HG03439 (cell line): Measurements from ENCODE around the gene DEFB131A.
"Not testable (repeated sequence)": the region's sequence is repeated elsewhere in the genome, so short reads cannot be mapped to it uniquely, and the experiment has no call there.

Source experiments
- ATAC-seq: cut with Tn5 transposase; IDR thresholded peaks from one replicate; pipeline ENCODE4 v1.9.1; 2021; ENCODE audit warnings: mild to moderate bottlenecking, moderate library complexity; ENCODE audit not compliant: unreplicated experiment

The DEFB131A gene, protein sequence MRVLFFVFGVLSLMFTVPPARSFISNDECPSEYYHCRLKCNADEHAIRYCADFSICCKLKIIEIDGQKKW

DNA sequence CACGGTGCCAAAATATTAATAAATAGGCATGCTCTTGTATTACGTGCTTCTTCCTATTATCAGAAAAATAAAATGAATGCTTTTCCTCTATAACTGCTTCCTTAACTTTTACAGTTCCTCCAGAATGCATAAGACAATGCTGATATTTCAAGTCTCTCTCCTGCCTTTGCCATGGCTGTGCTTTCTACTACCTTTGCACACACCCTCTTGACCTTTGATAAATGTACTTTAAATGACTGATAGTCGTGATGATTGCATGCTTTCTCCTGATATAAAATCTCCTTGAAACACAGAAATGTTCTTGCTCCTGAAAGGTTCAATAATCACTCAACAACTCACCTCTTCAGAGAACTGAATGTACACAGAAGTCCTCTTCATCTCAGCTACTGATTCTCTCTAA is at the start of gene DEFB131A:
DEFB131A (plus strand) TSS at position 301 of the 400 bp plus-strand sequence. CDS start 120 bp downstream, outside the sequence.
- not testable (repeated sequence) for ATAC-seq

DNA sequence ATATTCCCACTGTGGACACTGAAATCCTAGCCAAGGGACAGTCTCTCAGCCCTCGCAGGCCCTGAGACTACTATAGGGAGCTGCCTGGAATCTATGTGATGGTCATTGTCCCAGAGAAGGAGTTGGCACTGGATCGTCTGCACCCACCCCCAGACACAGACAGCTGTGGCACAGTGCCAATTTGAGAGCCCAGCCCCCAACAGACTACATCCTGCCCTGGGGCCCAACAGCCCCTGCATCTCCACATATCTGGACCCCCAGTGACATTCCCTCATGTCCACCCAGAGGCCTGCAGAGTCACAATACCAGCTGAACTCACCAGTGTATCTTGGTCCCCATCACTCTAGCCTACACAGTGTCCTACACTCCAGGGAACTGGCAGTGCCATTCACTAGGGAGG is 38.4 kb upstream of the DEFB131A start:
- not testable (repeated sequence) for ATAC-seq

DNA sequence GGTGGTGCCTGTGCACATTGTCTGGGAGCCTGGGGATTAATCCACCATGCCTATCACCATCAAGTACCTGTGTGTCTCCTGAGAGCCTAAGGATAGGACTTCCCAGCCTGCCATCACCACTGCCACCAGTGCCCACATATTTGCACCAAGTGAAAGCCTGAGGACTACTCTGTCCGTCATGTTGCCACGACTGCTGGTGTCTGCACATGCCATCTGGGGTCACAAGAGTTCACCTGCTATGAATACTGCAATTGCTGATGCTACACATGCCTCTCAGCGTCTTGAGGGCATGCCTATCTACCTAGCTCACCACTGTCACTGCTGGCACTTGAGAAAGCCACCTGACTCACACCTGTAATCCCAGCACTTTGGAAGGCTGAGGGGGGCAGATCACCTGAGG is 37.7 kb upstream of the DEFB131A start:
- ATAC-seq, result not testable (repeated sequence)

DNA sequence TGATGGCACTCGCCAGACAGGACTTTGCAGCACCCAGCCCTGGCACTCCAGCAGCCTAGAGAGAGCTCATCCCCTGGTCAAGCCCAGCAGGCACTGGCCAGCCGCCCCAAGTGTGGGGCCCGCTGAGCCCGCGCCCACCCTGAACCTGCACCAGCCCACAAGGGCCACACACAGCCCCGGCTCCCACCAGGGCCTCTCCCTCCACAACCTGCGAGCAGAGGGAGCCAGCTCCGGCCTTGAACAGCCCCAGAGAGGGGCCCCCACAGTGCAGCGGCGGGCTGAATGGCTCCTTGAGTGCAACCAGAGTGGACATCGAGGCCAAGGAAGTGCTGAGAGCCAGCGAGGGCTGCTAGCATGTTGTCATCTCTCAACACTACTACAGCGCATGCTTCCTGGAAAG is 34.4 kb upstream of the DEFB131A start:
- ATAC-seq, result no peak

DNA sequence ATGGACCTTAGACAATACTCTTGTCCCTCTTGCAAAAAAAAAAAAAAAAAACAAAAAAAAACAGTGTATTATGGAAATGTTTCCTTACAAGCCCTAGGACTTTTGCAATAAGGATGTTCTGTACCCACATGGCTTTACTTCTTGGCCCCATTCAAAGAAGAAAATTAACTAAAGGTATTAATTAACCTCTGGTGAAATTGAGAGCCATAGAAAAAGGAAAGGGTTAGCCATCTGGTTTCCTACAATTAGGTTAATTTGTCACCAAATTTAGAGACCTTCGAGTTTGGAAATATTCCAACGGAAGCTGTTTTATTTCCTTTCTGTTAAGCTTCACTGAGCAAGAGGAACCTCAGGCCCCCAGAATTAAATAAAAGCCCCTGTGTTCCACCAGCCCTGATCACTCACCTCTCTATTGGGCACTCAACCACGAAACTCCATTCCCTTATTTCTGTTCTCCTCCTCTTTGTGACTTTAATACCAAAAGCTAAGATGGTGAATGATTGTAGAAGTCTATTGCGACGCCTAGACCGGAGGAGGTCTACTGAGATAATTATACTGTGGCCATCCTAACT is 22.2 kb upstream of the DEFB131A start:
- not testable (repeated sequence) for ATAC-seq

DNA sequence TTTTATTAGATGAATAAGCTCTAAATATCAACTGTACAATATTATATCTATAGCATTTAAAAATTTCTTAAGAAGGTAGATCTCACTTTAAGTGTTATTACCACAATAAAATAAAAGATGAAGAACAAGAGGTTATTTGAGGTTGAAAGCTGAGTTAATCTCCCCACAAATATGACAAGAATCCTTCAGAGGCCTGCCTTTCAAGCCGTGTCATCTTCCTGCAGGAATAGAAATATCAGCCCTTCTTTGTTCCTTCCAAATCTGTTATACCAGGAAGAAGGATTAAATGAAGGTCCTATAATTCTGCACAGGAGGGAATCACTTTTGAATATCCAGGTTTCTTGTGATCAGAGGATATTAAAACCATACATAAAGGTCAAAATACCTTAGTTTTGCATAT is 18.3 kb upstream of the DEFB131A start:
- not testable (repeated sequence) for ATAC-seq

DNA sequence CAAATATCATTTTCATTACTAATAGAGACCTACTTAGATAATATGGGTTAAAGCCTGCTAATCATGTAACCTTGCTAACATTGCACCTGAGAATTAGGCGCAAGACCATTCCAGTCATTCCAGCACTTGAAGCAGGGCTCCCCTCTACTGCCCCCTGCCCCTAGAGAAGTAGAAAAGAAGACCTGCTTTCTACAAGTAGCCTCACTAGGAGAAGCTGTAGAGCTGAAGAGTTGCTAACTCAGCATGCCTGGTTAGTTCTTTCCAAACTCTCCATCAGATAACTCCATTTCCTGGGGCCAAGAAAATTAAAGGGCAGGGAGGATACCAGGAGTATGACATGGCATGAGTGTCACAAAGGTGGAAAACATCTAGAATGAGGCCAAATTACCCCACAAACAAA is 14.2 kb upstream of the DEFB131A start:
- ATAC-seq, result not testable (repeated sequence)

DNA sequence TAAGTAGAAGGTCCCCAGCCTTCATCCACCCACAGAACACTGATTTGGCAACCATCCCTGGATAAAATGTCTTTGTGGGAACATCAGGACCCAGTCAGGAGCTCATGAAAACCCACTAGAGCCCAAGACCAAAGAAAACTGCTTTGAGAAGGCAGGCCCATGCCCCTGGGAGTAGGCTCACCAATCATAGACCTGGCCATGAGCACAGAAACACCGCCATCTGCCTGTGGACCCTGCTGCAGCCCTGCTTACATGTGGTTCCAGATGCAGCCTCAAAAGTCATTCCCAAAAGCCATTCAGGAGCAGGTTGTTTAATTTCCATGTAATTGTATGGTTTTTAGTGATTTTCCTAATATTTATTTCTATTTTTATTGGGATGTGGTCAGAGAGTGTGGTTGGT is 10.9 kb upstream of the DEFB131A start:
- ATAC-seq, result not testable (repeated sequence)

DNA sequence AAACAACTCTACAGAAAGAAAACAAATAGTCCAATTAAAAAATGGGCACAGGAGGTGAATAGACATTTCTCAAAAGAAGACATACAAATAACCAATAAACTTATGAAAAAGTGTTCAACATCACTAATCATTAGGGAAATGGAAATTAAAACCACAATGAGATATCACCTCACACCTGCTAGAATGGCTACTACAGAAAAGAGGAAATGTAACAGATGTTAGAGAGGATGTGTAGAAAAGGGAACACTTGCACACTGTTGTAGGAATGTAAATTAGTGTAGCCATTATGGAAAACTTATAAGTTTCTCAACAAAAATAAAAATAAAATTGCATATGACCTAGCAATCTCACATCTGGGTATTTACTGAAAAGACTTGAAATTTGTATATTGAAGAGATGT is 7.5 kb upstream of the DEFB131A start:
- ATAC-seq, result not testable (repeated sequence)

DNA sequence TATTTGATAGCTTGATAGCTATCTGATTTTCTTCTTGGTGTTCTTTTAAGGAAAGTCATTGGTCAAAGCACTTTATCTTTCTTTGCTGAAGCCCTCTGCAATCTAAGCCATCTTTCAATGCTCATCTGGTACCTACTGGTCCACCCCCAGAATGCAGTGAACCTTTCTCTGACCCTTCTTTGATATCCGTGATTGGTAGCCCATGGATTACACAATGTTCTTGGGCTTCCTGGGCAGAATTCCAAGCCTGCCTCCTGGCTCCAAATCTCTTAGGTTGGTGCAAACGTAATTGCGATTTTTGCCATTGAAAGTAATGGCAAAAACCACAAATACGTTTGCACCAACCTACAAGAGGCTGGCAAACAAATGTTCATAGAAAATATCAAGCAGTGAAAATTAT is 1.9 kb upstream of the DEFB131A start:
- ATAC-seq, result not testable (repeated sequence)

DNA sequence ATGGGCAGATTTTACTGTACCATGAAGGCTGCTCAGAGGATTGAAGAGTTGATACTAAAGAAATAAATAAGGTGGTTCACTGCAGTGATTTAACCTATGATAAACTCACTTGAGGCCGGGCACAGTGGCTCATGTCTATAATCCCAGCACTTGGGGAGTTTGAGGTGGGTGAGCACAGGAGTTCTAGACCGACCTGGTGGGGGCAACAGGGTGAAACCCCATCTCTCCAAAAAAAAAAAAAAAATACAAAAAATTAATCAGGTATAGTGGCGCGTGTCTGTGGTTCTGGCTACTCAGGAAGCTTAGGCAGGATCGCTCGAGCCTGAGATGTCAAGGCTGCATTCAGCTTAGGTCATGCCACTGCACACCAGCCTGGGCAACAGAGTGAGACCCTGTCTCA is 467 bp downstream of the DEFB131A start:
- not testable (repeated sequence) for ATAC-seq

DNA sequence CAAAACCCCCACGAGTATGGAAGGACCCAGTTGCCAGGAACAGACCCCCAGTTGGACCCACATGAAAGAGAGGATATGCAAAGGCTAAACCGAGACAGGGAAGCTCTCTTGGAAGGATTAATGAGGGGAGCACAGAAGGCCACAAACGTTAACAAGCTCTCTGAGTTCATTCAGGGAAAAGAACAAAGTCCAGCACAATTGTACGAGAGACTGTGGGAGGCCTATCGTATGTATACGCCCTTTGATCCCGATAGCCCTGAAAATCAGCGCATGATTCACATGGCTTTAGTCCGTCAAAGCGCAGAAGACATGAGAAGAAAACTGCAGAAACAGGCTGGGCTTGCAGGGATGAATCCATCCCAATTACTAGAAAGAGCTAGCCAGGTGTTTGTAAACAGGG is 8.0 kb downstream of the DEFB131A start:
- not testable (repeated sequence) for ATAC-seq

DNA sequence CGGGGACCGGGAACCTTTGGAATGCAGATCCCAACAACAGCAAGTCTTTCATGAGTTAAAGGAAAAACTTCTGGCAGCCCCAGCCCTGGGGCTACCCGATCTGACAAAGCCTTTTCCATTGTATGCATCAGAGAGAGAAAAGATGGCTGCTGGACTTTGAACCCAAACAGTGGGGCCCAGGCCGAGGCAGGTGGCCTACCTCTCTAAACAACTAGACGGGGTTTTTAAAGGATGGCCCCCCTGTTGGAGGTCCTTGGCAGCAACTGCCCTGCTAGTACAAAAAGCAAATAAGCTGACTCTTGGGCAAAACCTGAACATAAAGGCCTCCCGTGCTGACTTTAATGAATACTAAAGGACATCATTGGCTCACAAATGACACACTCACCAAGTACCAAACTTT is 10.1 kb downstream of the DEFB131A start:
- ATAC-seq, result not testable (repeated sequence)

DNA sequence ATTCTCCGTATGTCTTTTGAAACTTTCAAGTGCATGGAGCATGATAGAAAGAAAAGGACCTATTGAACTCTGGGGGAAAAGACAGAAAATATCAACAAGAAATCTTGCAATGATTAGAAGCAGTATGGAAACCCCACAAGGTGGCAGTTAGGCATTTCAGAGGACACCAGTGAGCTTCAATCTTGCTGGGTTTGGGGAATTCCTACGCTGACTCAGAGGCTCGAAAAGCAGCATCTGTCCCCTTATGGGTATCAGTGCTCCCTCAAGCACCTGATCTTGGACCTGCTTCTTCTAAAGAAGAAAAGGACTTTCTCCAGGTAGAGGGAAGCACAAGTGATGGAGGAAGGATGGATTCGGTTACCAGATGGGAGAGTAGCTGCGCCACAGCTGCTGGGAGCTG is 10.8 kb downstream of the DEFB131A start:
- ATAC-seq, result not testable (repeated sequence)

DNA sequence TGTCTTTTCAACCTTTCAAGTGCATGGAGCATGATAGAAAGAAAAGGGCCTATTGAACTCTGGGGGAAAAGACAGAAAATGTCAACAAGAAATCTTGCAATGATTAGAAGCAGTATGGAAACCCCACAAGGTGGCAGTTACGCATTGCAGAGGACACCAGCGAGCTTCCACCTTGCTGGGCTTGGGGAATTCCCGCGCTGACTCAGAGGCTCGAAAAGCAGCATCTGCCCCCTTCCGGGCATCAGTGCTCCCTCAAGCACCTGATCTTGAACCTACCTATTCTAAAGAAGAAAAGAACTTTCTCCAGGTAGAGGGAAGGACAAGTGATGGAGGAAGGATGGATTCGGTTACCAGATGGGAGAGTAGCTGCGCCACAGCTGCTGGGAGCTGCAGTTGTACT is 35.3 kb downstream of the DEFB131A start:
- not testable (repeated sequence) for ATAC-seq

DNA sequence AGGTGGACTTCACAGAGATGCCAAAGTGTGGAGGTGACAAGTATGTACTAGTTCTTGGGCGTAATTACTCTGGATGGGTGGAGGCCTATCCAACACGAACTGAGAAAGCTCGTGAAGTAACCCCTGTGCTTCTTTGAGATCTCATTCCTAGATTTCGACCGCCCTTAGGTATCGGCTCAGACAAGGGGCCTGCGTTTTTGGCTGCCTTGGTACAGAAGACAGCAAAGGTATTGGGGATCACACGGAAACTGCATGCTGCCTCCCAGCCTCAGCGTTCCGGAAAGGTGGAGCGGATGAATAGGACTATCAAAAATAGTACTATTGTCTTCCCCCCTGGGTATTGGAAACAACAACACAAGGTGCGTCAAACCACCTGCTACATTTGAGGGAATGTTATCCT is 35.9 kb downstream of the DEFB131A start:
- ATAC-seq, result not testable (repeated sequence)

DNA sequence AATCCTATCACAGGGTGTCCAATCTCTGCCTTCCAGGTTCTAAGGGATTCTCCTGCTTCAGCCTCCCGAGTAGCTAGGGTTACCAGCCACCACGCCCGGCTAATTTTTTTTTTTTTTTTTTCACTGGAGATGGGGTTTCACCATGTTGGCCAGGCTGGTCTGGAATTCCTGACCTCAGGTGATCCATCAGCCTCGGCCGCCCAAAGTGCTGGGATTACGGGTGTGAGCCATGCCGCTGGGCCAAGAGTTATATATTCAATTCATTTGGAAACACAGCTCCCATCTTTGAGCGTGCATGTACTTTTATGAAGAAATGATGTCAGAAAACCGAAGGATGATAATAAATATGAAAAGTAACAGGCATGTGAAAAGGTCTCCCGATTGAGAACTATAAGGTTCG is 38.7 kb downstream of the DEFB131A start:
- ATAC-seq, result not testable (repeated sequence)

DNA sequence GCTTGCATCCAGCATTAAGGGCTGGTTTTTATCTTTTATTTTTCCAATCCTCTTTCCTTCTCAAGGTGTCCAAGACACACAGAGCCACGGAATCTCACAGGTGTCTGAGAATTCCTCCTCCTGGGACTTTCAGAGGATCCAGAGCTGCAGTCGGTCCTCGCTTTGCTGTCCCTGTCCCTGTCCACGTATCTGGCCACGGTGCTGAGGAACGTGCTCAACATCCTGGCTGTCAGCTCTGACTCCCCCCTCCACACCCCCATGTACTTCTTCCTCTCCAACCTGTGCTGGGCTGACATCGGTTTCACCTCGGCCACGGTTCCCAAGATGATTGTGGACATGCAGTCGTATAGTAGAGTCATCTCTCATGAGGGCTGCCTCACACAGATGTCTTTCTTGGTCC is 39.5 kb downstream of the DEFB131A start:
- not testable (repeated sequence) for ATAC-seq

DNA sequence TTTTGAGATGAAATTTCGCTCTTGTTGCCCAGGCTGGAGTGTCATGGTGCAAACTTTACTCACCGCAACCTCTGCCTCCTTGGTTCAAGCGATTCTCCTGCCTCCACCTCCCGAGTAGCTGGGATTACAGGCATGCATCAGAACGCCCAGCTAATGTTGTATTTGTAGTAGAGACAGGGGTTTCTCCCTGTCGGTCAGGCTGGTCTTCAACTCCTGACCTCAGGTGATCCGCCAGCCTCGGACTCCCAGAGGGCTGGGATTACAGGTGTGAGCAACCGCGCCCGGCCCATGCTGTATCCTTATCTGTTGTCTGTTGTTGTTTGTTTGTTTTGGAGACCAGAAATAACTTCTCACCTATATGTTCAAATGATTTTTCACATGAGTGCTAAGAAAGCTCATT is 42.7 kb downstream of the DEFB131A start:
- not testable (repeated sequence) for ATAC-seq

DNA sequence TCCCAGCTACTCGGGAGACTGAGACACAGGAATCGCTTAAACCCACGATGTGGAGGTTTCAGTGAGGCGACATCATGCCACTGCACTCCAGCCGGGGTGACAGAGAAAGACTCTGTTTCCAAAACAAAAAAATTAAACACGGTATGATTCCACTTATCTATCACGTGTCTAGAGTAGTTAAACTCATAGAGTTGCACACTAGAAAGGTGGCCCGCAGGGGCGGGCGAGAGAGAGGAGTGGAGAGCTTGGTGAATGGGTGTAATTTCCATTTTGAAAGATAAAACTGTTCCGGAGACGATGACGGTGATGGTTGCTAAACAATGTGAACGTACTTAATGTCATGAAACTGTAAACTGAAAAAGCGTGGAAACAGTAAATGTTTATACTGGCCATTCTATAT is 44.6 kb downstream of the DEFB131A start:
- not testable (repeated sequence) for ATAC-seq

DNA sequence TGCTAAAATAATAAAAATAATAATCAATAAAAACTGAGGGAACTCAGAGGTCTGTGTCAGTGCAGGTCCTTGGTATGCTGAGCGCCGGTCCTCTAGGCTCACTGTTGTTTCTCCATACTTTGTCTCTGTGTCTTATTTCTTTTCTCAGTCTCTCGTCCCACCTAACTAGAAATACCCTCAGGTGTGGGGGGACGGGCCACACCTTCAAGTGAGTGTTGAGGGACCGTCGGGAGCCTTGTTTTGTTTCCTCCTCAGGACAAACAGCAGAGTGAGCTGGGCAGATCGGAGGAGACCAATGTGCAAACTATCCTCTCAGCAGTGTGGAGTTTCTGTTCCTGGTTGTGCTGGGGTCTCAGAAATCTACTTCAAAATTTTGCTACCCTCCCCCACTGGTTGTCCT is 46.3 kb downstream of the DEFB131A start:
- not testable (repeated sequence) for ATAC-seq

DNA sequence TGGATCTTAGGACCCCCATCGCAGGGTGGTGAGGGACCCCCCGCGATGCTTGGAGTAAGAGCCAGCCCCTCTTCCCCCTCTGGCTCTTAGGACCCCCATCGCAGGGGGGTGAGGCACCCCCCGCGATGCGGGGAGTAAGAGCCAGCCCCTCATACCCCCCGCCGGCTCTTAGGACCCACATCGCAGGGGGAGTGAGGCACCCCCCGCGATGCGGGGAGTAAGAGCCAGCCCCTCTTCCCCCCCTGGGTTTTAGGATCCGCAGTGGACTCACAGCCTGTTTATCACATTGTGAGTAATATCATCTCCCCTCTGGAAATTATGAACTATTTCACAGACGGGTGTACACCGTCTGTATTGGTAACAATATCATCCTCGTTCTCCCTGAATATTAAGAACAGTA is 46.8 kb downstream of the DEFB131A start:
- ATAC-seq, result not testable (repeated sequence)

DNA sequence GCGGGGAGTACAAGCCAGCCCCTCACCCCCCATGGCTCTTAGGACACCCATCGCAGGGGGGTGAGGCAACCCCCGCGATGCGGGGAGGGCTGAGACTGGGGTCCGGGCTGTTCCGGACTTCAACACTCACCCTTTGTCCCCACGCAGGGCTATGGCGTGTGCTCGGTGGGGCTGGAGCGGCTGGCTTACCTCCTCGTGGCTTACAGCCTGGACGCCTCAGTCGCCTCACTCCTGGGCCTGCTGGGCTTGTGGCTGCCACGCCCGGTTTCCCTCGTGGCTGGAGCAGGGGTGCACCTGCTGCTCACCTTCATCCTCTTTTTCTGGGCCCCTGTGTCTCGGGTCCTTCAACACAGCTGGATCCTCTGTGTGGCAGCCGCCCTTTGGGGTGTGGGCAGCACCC is 49.4 kb downstream of the DEFB131A start:
- ATAC-seq, result not testable (repeated sequence)
